ENCODE results near the gene CERS5. TPM values are rescaled to one million over a fixed set of nuclear protein-coding genes. Genes with fewer than 3 reads are reported as not detected.
A peak's percentile ranks its signal among the peaks of the same experiment; 100 is the strongest.

CERS5 gene
- polyA plus RNA-seq, 3 donors = 30.6 to 44.4 (median 38.7) TPM

- Histone ChIP-seq H3K9ac (ENCODE audit: insufficient read depth, low read length, poor library complexity, severe bottlenecking) (no peak overlapping the region), H2AFZ (ENCODE audit: insufficient read depth, low read depth, low read length, poor library complexity, severe bottlenecking) (no peak overlapping the region), H3K27ac (ENCODE audit: low read depth in 1 of 2, low read length in 2 of 2) (no peak overlapping the region), H4K20me1 (ENCODE audit: insufficient read depth, low read length) (no peaks in the 10 kb centered on the region), H3K9me3 (replicated peaks in 1 of 2; ENCODE audit: control insufficient read depth in 1 of 2, insufficient read depth in 1 of 2, low read length in 2 of 2) (no peaks in the 10 kb centered on the region), H3K79me2 (ENCODE audit: insufficient read depth, low read length) (no peaks in the 10 kb centered on the region), H3K4me3 (replicated peaks in 1 of 3; ENCODE audit: low read depth in 2 of 3, low read length in 3 of 3) (no peak overlapping the region), H3K36me3 (replicated peaks in 1 of 2; ENCODE audit: control insufficient read depth in 1 of 2, insufficient read depth in 2 of 2, low read length in 2 of 2) (peaks cover 8 to 19% of the 10 kb centered on the region in 2 donors), H3K27me3 (ENCODE audit: control insufficient read depth in 2 of 2, insufficient read depth in 2 of 2, low read length in 2 of 2) (no peaks in the 10 kb centered on the region), H3K4me1 (ENCODE audit: control insufficient read depth in 1 of 2, insufficient read depth in 2 of 2, low read length in 2 of 2) (no peaks in the 10 kb centered on the region), H3K4me2 (replicated peaks; ENCODE audit: extremely low read depth, low read length, poor library complexity, severe bottlenecking) (no peak overlapping the region)
- peak overlapping the region in 1 of 7 donors; percentile 15 for H3K27ac Mint-ChIP-seq
- DNase-seq = no peak
- peaks cover 3 to 5% (median 5%) of the 10 kb centered on the region in 3 donors for H3K27me3 Mint-ChIP-seq (ENCODE audit: low read depth in 3 of 3)
- H3K9me3 Mint-ChIP-seq = peaks cover 0 to 2% (median 0%) of the 10 kb centered on the region in 7 donors
- H3K36me3 Mint-ChIP-seq = peaks cover 16 to 21% of the 10 kb centered on the region in 2 donors
- no peak overlapping the region for H3K4me3 Mint-ChIP-seq
- no peaks in the 10 kb centered on the region for H3K4me1 Mint-ChIP-seq
- no peak for TF ChIP-seq CTCF (IDR thresholded peaks at IDR 0.05)
- 93% methylated on average over 6 of the region's 14 CpGs for WGBS (ENCODE audit: insufficient coverage)
- intact Hi-C loops (cut with micrococcal nuclease) = no loop called here
Measured at GRCh38 chr12:50104417-50105366, 62.5 kb downstream of the CERS5 start.

GRCh38 chr12:50103767-50104321, 63.3 kb downstream of the CERS5 start, which contains the start of gene GPD1:
Gene GPD1 (plus strand): TSS chr12:50104008. CDS start chr12:50104051, 43 bp downstream.
- no peak within 1 kb of the TSS for H3K4me3 ChIP-seq (replicated peaks in 1 of 3; ENCODE audit: low read depth in 2 of 3, low read length in 3 of 3)
- peaks cover 3 to 5% (median 5%) of the 10 kb centered on the region in 3 donors for H3K27me3 Mint-ChIP-seq (ENCODE audit: low read depth in 3 of 3)
- H3K9ac ChIP-seq (ENCODE audit: insufficient read depth, low read length, poor library complexity, severe bottlenecking) = no peak within 1 kb of the TSS
- H3K4me1 Mint-ChIP-seq = no peaks in the 10 kb centered on the region
- no peaks in the 10 kb centered on the region for H3K4me1 ChIP-seq (ENCODE audit: control insufficient read depth in 1 of 2, insufficient read depth in 2 of 2, low read length in 2 of 2)
- no peaks in the 10 kb centered on the region for H4K20me1 ChIP-seq (ENCODE audit: insufficient read depth, low read length)
- no peaks in the 10 kb centered on the region for H3K27me3 ChIP-seq (ENCODE audit: control insufficient read depth in 2 of 2, insufficient read depth in 2 of 2, low read length in 2 of 2)
- intact Hi-C loops (cut with micrococcal nuclease) = no loop called here
- H3K27ac ChIP-seq (ENCODE audit: low read depth in 1 of 2, low read length in 2 of 2) = no peak within 1 kb of the TSS
- no peak for TF ChIP-seq CTCF (IDR thresholded peaks at IDR 0.05)
- peak within 1 kb of the TSS in 1 of 7 donors; percentile 6 for H3K27ac Mint-ChIP-seq
- no peak within 1 kb of the TSS for H3K4me3 Mint-ChIP-seq
- 85% methylated on average over 7 of the region's 13 CpGs for WGBS (ENCODE audit: insufficient coverage)
- H3K36me3 ChIP-seq (replicated peaks in 1 of 2; ENCODE audit: control insufficient read depth in 1 of 2, insufficient read depth in 2 of 2, low read length in 2 of 2) = peaks cover 16 to 28% of the 10 kb centered on the region in 2 donors
- H3K4me2 ChIP-seq (replicated peaks; ENCODE audit: extremely low read depth, low read length, poor library complexity, severe bottlenecking) = no peak within 1 kb of the TSS
- no peak for DNase-seq
- no peaks in the 10 kb centered on the region for H3K9me3 ChIP-seq (replicated peaks in 1 of 2; ENCODE audit: control insufficient read depth in 1 of 2, insufficient read depth in 1 of 2, low read length in 2 of 2)
- H3K9me3 Mint-ChIP-seq = peaks cover 0 to 2% (median 0%) of the 10 kb centered on the region in 7 donors
- H2AFZ ChIP-seq (ENCODE audit: insufficient read depth, low read depth, low read length, poor library complexity, severe bottlenecking) = no peak within 1 kb of the TSS
- peaks cover 24 to 30% of the 10 kb centered on the region in 2 donors for H3K36me3 Mint-ChIP-seq
- no peaks in the 10 kb centered on the region for H3K79me2 ChIP-seq (ENCODE audit: insufficient read depth, low read length)
